Hematopoietic multipotent progenitor cell treated with erythropoietin and hydrocortisone succinate and interleukin-3 and kit ligand, for 6 days (in vitro differentiated cells): ENCODE results near the gene TBX2.

Experiments used
- DNase-seq: peaks from one replicate; pipeline ENCODE4 v3.0.0-alpha.2; 2015

Gene TBX2

GRCh38 chr17:61369751-61370150 is 29.9 kb upstream of the TBX2 start:
- DNase-seq: no peak

GRCh38 chr17:61371179-61371578 is 28.5 kb upstream of the TBX2 start:
- no peak for DNase-seq

DNA sequence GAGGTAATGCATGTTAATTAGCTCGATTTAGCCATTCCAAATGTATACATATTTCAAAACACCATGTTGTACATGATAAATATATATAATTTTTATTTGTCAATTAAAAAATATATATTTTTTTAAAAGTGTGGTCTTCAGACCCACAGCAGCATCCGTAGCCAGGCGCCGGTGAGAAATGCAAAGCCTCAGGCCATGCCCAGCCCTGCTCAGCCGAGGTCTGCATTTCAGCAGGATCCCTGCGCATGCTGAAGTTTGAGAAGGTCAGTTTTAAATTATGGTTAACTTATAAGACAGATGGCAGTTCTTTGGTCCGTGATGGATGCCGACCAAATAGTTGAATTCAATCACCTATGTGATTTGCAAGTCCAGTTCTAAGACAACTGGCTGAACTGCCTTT is 28.0 kb upstream of the TBX2 start:
- DNase-seq: no peak

DNA sequence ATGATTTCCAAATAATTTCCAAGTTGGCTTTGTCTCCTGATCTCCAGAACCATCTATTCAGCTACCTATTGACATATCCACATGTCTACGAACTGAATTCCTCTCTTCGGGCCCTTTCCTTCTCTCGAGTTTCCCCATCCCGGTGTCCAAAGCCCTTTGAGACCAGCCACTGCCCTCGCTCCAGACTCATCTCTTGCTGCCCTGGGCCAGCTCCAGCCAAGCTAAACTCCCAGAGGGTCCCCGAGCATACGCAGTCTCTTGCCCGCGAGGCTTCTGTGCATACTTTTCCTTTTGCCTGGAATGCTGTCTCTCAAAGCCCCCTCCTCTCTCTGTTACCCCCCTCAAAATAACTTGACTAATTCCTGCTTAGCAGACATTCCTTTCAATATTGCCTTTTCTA is 27.2 kb upstream of the TBX2 start:
- DNase-seq: no peak

GRCh38 chr17:61376931-61377838 is 22.5 kb upstream of the TBX2 start:
- no peak for DNase-seq

DNA sequence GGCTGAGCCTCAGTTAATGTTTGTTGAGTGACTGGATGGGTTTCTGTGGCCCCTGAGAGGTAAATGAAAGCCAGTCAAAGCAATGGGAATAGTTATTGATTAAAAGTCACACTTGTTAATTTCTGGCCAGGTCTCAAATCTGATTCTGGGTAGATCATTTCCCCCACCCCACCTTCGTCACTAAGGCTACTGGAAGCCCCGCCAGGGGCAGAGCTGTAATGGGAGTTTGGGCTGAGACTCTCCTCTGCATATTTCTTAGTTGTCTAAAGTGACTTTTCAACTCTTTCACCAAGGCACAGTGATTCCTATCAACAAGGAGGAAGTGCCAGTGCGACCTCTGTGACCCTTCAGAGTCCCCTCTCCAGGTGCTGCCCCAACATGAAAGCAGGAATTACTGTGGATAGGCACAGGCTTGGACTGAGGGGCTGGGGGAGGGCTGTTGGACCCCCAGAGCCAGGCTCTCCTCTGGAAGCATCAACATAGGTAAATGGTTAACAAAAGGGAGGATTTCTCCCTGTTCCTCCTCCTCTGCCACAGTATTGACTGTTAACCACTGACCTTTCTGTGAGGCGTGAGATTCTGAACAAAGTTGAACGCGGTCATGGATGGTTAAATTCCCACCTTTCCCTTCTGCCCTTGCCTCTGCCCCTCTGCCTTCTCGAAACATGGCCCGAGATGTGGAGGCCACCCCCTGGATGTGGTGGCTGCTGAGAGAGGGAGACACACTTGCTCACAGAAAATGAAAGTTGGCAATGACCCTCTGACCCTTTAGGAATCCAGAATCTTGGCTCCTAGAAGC is 20.8 kb upstream of the TBX2 start:
- DNase-seq: no peak

DNA sequence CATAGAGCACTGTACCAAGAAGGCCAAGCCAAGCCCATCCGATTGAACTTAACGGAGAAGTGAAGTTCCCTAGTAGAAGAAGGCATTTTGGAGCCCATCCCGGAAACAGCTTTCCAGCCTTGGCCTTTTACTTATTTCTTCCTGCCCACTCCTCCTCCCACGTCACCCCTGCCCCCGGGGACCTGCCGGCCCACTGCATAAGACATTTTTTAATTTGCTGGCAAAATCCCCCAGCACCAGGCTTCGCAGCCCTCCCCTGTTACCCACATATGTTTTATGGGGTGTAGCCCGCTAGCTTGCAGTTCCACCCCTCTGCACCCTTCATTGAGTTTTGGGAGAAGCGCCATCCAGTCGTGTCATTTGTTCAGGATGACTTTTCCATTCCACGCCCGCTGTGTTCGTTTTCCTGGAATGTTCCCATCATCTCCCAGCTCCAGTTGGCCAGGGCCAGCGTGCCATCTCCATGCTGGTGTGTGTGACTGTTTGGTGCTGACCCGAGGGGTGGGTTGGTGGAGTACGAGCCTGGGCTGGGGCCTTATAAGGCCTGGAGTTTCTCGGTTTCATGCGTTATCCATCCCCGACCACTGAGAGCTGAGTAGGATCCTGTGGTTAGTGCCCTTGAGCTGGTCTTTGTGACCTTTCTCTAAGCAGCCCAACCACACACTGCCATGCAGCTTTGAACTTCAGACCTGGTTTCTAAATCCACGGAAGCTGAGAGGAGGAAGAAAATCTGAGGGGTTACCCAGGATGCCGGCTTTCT is 20.0 kb upstream of the TBX2 start:
- no peak for DNase-seq

GRCh38 chr17:61380217-61380835 is 19.3 kb upstream of the TBX2 start:
- no peak for DNase-seq

- DNase-seq: no peak
These were observed 18.7 kb upstream of the TBX2 start for GRCh38 chr17:61380836-61381525.

- DNase-seq: no peak
These were observed 18.1 kb upstream of the TBX2 start for GRCh38 chr17:61381537-61381936.

- no peak for DNase-seq
These were observed 16.6 kb upstream of the TBX2 start for GRCh38 chr17:61382796-61383688.

DNA sequence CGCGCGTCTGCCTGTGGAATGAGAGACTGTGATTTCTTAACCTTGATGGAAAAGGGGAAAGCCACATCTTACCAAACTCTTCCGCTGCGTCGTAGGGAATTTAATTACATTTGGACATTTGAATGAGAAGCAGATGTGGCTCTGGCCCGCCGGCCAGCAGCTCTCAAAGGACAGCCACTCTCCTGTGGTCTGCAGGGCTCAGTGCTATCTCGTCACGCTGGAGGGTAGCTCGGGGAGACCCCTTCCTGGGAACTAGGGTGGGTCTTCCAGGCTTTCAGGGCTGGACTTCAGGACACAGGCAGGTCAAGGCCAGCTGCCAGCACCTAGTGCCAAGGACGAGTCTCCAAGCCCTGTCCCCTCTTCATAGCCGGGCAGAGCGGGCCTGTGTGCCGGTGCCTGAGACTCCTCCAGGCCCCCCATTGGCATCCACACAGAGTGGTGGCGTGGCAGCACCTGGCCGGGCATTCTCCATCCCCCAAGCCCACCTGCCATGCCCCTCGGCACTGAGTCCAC is 15.9 kb upstream of the TBX2 start:
- DNase-seq: no peak

GRCh38 chr17:61384354-61384691 is 15.3 kb upstream of the TBX2 start:
- no peak for DNase-seq

GRCh38 chr17:61384692-61385576 is 14.7 kb upstream of the TBX2 start:
- no peak for DNase-seq

DNA sequence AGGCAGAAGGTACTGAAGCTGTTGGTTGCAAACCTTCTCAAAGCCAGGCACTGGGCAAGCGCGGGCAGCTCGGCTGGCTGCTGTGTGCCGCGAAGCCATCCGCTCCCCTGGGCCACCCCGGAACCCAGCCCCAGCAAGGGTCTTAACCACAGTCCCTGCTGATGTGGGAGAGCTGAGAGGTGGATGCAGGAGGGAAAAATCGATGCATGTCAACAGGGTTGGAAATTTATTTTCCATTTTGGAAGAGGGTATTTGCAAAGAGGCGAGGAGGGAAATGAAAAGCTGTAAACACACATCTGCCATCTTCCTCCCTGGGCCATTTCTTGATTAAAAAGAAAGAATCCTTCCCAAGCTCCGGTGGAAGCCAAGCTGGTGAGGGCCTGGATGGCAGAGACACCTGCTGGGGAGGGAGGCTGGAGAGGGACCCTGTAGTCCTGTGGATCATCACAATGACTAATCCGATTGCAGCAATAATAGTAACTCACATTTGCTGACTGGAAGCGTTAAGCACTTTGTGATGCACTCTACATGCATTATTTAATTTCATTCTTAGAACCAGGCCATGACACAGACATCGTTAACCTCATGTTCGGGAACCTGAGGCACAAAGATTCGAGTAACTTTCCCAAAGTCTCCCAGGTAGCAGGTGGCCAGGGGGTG is 13.9 kb upstream of the TBX2 start:
- no peak for DNase-seq

- DNase-seq: no peak
These were observed 13.4 kb upstream of the TBX2 start for GRCh38 chr17:61386251-61386650.

DNA sequence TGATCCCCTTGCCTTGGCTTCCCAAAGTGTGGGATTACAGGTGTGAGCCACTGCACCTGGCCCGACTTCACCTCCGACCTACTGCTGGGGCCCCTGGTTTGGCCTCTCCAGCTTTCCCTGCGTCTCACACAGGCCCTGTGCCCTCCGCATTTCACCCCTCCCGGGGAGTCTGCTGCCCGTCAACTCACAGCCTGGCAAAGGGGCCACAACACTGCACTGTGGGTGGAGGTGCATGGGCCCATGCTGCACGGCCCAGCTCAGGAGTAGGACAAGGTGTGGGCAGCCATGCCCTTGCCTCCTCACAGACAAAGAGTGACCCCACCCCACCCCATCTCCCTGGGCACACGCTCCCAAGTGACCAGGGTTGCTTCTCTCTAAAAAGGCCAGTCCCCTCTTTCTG is 12.6 kb upstream of the TBX2 start:
- DNase-seq: no peak

GRCh38 chr17:61387511-61388305 is 11.9 kb upstream of the TBX2 start:
- no peak for DNase-seq
